ENCODE data around the gene TARDBP.

DNA sequence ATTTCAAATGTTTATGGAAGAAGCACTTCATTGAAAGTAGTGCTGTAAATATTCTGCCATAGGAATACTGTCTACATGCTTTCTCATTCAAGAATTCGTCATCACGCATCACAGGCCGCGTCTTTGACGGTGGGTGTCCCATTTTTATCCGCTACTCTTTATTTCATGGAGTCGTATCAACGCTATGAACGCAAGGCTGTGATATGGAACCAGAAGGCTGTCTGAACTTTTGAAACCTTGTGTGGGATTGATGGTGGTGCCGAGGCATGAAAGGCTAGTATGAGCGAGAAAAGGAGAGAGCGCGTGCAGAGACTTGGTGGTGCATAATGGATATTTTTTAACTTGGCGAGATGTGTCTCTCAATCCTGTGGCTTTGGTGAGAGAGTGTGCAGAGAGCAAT is 10.7 kb downstream of the TARDBP start:
- TF ChIP-seq, protein P1, sequence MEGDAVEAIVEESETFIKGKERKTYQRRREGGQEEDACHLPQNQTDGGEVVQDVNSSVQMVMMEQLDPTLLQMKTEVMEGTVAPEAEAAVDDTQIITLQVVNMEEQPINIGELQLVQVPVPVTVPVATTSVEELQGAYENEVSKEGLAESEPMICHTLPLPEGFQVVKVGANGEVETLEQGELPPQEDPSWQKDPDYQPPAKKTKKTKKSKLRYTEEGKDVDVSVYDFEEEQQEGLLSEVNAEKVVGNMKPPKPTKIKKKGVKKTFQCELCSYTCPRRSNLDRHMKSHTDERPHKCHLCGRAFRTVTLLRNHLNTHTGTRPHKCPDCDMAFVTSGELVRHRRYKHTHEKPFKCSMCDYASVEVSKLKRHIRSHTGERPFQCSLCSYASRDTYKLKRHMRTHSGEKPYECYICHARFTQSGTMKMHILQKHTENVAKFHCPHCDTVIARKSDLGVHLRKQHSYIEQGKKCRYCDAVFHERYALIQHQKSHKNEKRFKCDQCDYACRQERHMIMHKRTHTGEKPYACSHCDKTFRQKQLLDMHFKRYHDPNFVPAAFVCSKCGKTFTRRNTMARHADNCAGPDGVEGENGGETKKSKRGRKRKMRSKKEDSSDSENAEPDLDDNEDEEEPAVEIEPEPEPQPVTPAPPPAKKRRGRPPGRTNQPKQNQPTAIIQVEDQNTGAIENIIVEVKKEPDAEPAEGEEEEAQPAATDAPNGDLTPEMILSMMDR (IDR thresholded peaks at IDR 0.05; ENCODE audit: poor library complexity), result no peak
- TF ChIP-seq EZH2 (IDR thresholded peaks at IDR 0.05; ENCODE audit: borderline replicate concordance), result no peak
- no peak for TF ChIP-seq EZH2phosphoT487 (IDR thresholded peaks at IDR 0.05; ENCODE audit: low read depth, severe bottlenecking, unreplicated experiment)

Measured in hepatocyte (in vitro differentiated cells).